Measurements from ENCODE around the gene PTK6.
"Not testable (repeated sequence)": the region's sequence is repeated elsewhere in the genome, so short reads cannot be mapped to it uniquely, and the experiment has no call there.

Gene PTK6

GRCh38 chr20:63574829-63575743 lies 37.9 kb upstream of the PTK6 start:
- peak; percentile 21 for DNase-seq (ENCODE audit: low read depth)
- H3K4me1 ChIP-seq (ENCODE audit: control insufficient read depth, insufficient read depth, low read length): peaks cover 26% of the 10 kb centered on the region
- H3K9ac ChIP-seq (ENCODE audit: low read length): no peak overlapping the region
- H3K9me3 ChIP-seq (ENCODE audit: control insufficient read depth, low read length): no peaks in the 10 kb centered on the region
- peaks cover 10% of the 10 kb centered on the region for H3K27me3 ChIP-seq (replicated peaks; ENCODE audit: control insufficient read depth, insufficient read depth, low read length)
- H3K4me3 ChIP-seq (ENCODE audit: low read length): no peak overlapping the region
- no peaks in the 10 kb centered on the region for H3K36me3 ChIP-seq (ENCODE audit: control insufficient read depth, insufficient read depth, low read length, severe bottlenecking)

- Histone ChIP-seq H3K4me1 (ENCODE audit: control insufficient read depth, insufficient read depth, low read length) (peaks cover 26% of the 10 kb centered on the region), H3K4me3 (ENCODE audit: low read length) (peak within 1 kb of the TSS; percentile 87), H3K36me3 (ENCODE audit: control insufficient read depth, insufficient read depth, low read length, severe bottlenecking) (no peaks in the 10 kb centered on the region), H3K9ac (ENCODE audit: low read length) (peak within 1 kb of the TSS; percentile 88), H3K9me3 (ENCODE audit: control insufficient read depth, low read length) (no peaks in the 10 kb centered on the region), H3K27me3 (replicated peaks; ENCODE audit: control insufficient read depth, insufficient read depth, low read length) (peaks cover 3% of the 10 kb centered on the region)
- DNase-seq (ENCODE audit: low read depth): peak; percentile 91
Measured at GRCh38 chr20:63574156-63574828, 37.1 kb upstream of the PTK6 start, which contains the start of gene HELZ2. TSS of gene HELZ2 (minus strand) at chr20:63574239. CDS start at chr20:63572385, 1,854 bp downstream.

GRCh38 chr20:63573647-63574131 lies 36.5 kb upstream of the PTK6 start:
- Histone ChIP-seq H3K9ac (ENCODE audit: low read length) (peak overlapping the region; percentile 88), H3K36me3 (ENCODE audit: control insufficient read depth, insufficient read depth, low read length, severe bottlenecking) (no peaks in the 10 kb centered on the region), H3K9me3 (ENCODE audit: control insufficient read depth, low read length) (no peaks in the 10 kb centered on the region), H3K4me3 (ENCODE audit: low read length) (peak overlapping the region; percentile 87), H3K4me1 (ENCODE audit: control insufficient read depth, insufficient read depth, low read length) (peaks cover 20% of the 10 kb centered on the region), H3K27me3 (replicated peaks; ENCODE audit: control insufficient read depth, insufficient read depth, low read length) (no peaks in the 10 kb centered on the region)
- no peak for DNase-seq (ENCODE audit: low read depth)

- H3K4me3 ChIP-seq (ENCODE audit: low read length): peak overlapping the region; percentile 87
- H3K9ac ChIP-seq (ENCODE audit: low read length): peak overlapping the region; percentile 88
- no peaks in the 10 kb centered on the region for H3K27me3 ChIP-seq (replicated peaks; ENCODE audit: control insufficient read depth, insufficient read depth, low read length)
- DNase-seq (ENCODE audit: low read depth): peak; percentile 10
- H3K36me3 ChIP-seq (ENCODE audit: control insufficient read depth, insufficient read depth, low read length, severe bottlenecking): no peaks in the 10 kb centered on the region
- no peaks in the 10 kb centered on the region for H3K9me3 ChIP-seq (ENCODE audit: control insufficient read depth, low read length)
- H3K4me1 ChIP-seq (ENCODE audit: control insufficient read depth, insufficient read depth, low read length): peaks cover 20% of the 10 kb centered on the region
Measured at GRCh38 chr20:63572788-63573646, 35.8 kb upstream of the PTK6 start.

GRCh38 chr20:63572071-63572787 lies 35.1 kb upstream of the PTK6 start:
- DNase-seq (ENCODE audit: low read depth): no peak
- no peak overlapping the region for H3K4me3 ChIP-seq (ENCODE audit: low read length)
- no peaks in the 10 kb centered on the region for H3K36me3 ChIP-seq (ENCODE audit: control insufficient read depth, insufficient read depth, low read length, severe bottlenecking)
- H3K9ac ChIP-seq (ENCODE audit: low read length): no peak overlapping the region
- no peaks in the 10 kb centered on the region for H3K9me3 ChIP-seq (ENCODE audit: control insufficient read depth, low read length)
- peaks cover 20% of the 10 kb centered on the region for H3K4me1 ChIP-seq (ENCODE audit: control insufficient read depth, insufficient read depth, low read length)
- no peaks in the 10 kb centered on the region for H3K27me3 ChIP-seq (replicated peaks; ENCODE audit: control insufficient read depth, insufficient read depth, low read length)

GRCh38 chr20:63571087-63571478 lies 33.9 kb upstream of the PTK6 start:
- not testable (repeated sequence) for H3K9ac ChIP-seq (ENCODE audit: low read length); H3K4me3 ChIP-seq (ENCODE audit: low read length); H3K9me3 ChIP-seq (ENCODE audit: control insufficient read depth, low read length); H3K27me3 ChIP-seq (replicated peaks; ENCODE audit: control insufficient read depth, insufficient read depth, low read length); DNase-seq (ENCODE audit: low read depth); H3K36me3 ChIP-seq (ENCODE audit: control insufficient read depth, insufficient read depth, low read length, severe bottlenecking)
- H3K4me1 ChIP-seq (ENCODE audit: control insufficient read depth, insufficient read depth, low read length): peaks cover 20% of the 10 kb centered on the region

GRCh38 chr20:63570281-63571086 lies 33.3 kb upstream of the PTK6 start:
- Histone ChIP-seq H3K4me3 (ENCODE audit: low read length) (no peak overlapping the region), H3K4me1 (ENCODE audit: control insufficient read depth, insufficient read depth, low read length) (peaks cover 16% of the 10 kb centered on the region), H3K9me3 (ENCODE audit: control insufficient read depth, low read length) (no peaks in the 10 kb centered on the region), H3K9ac (ENCODE audit: low read length) (no peak overlapping the region), H3K27me3 (replicated peaks; ENCODE audit: control insufficient read depth, insufficient read depth, low read length) (no peaks in the 10 kb centered on the region), H3K36me3 (ENCODE audit: control insufficient read depth, insufficient read depth, low read length, severe bottlenecking) (no peaks in the 10 kb centered on the region)
- DNase-seq (ENCODE audit: low read depth): no peak

- Histone ChIP-seq H3K4me3 (ENCODE audit: low read length) (no peak overlapping the region), H3K27me3 (replicated peaks; ENCODE audit: control insufficient read depth, insufficient read depth, low read length) (no peaks in the 10 kb centered on the region), H3K36me3 (ENCODE audit: control insufficient read depth, insufficient read depth, low read length, severe bottlenecking) (no peaks in the 10 kb centered on the region), H3K4me1 (ENCODE audit: control insufficient read depth, insufficient read depth, low read length) (peaks cover 5% of the 10 kb centered on the region), H3K9me3 (ENCODE audit: control insufficient read depth, low read length) (no peaks in the 10 kb centered on the region), H3K9ac (ENCODE audit: low read length) (no peak overlapping the region)
- no peak for DNase-seq (ENCODE audit: low read depth)
Measured at GRCh38 chr20:63568986-63569949, 32.1 kb upstream of the PTK6 start.

GRCh38 chr20:63568170-63568981 lies 31.2 kb upstream of the PTK6 start:
- Histone ChIP-seq H3K36me3 (ENCODE audit: control insufficient read depth, insufficient read depth, low read length, severe bottlenecking) (no peaks in the 10 kb centered on the region), H3K4me3 (ENCODE audit: low read length) (no peak overlapping the region), H3K27me3 (replicated peaks; ENCODE audit: control insufficient read depth, insufficient read depth, low read length) (no peaks in the 10 kb centered on the region), H3K9me3 (ENCODE audit: control insufficient read depth, low read length) (no peaks in the 10 kb centered on the region), H3K9ac (ENCODE audit: low read length) (no peak overlapping the region), H3K4me1 (ENCODE audit: control insufficient read depth, insufficient read depth, low read length) (peaks cover 4% of the 10 kb centered on the region)
- DNase-seq (ENCODE audit: low read depth): no peak
